Erythroblast (primary cell): ENCODE results near the gene CSTB.

Experiments
- DNase-seq, 2 experiments: peaks; one replicate each; lab custom pipeline; 2025; lab: John Stamatoyannopoulos, UW
- GATA1 ChIP-seq: IDR thresholded peaks from 2 replicates; pipeline ENCODE4 v1.6.1; 2011; ENCODE audit warnings: low read depth, mild to moderate bottlenecking, control low read depth, low read length, moderate library complexity
- POLR2A ChIP-seq: IDR thresholded peaks from 2 replicates; pipeline ENCODE4 v1.6.1; 2011; ENCODE audit warnings: mild to moderate bottlenecking, low read length

Gene CSTB

DNA sequence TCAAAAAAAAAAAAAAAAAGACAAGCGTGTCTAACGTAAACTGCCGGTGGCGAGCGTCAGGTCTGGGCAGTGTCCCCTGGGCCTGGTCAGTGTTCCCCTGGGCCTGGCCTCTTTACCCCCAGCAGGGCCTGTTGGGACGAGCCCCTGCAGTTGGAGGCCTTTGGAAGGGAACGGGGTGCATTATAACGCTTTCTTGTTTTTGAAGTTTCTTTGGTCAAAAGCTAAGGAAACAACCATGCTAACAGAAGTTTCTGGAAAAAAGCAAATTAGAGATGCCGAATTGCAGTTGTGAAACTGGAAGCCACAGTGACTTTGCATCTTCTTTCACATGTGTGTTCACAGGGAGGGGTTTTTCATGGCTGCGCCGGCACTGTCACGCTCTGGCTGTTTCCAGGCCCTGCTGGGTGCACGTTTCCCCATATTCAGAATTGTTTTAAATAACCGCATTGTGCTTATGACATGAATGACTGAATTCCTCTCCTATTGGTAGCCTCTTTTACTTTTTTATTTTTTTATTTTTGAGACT is 29.2 kb upstream of the CSTB start:
- TF ChIP-seq GATA1 (no peak), POLR2A (no peak)
- peak in 1 of 2 experiments; percentile 51 for DNase-seq

DNA sequence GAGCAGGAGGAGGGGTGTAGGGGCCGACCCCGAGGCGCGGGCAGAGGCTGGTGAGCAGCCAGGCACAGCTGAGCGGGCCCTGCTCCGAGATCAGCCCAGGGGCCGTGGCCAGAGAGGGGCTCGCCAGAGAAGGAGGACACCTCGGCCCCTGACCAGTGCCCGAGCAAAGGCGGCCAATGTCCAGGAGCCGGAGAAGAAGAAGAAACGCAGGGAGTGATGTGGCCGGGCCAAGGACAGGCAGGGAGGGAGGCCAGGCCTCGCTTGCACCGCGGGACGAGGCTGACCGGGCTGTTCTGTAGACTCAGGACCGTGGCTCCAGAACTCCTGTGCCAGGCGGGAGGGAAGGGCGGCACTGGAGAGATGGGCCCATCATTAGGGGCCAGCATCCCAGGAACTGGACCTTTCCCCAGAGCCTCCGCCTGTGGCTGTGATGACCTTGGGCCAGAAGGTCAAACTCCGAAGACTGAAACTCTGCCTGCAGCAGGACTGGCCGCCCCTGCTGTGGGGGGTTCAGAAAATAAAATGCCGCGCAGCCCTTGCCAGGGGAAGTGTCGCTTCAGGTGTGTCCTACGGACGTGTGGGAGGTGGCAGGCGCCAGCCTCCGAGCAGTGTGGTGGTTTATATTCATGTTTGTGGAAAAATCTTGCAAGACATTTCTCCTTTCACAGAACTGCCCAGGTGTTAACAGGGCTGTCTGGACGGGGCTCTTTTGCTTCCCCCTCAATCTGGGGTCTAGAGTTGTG is 27.6 kb upstream of the CSTB start:
- no peak for DNase-seq
- no peak for TF ChIP-seq POLR2A
- TF ChIP-seq GATA1, result no peak

DNA sequence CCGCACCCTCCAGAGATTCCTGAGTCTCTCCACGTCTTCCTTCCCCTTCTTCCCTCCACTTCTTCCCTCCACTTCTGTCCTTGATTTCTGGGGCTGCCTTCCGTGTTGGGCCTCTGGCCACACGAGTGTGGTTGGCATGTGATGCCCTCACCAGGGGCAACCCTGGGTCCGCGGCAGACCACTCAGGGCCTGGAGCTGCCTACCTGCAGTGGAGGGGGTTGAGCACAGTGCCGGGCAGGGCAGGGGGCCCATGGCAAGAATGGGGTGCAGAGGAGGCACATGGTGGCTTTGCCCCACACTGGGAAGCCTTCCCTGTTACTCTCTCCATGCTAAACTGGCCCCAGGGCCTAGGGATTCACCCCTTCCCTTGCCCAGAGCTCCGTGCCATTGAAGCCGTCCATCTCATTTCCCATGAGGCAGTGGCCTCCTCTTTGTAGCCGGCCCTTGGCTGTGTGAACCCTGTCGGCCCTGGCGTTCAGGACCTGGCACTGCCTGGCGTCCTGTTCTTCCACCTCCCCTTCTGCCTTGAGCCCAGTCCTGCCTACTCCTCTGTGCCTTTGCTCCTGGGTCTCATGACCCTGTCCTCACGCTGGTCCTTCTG is 26.7 kb upstream of the CSTB start:
- DNase-seq, result no peak
- TF ChIP-seq GATA1 (no peak), POLR2A (no peak)

DNA sequence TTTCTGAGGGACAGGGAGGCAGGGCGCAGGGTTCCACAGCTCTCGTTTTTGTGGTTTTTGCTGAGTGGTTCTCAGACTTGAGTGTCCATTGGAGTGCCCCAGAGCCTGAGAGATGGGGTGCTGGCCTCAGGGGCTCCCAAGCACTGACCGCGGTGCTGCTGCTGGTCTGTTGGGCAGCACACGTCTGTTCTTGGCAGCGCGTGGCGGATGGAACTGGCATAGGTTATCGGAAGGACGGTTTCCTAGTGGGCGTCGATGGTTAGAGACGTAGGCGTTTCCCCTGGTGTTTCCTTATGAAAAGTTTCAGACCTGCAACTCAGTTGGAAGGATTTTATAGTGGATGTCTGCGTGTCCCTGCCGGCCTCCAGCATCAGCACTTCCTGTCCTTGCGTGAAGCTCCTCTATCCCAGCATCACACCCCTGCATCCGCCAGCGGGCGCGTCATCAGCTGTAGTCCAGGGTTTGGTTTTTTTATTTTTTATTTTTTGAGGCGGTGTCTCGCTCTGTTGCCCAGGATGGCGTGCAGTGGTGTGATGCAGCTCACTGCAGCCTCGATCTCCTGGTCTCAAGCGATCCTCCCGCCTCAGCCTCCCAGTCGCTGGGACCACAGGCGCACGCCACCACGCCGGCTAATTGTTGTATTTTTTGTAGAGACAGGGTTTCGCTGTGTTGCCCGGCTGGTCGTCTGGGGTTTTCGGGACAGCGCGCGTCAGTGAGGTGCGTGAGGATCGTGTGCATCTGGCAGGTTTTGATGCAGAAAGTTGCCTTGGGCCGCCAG is 25.1 kb upstream of the CSTB start:
- DNase-seq, result no peak
- no peak for TF ChIP-seq GATA1
- TF ChIP-seq POLR2A, result no peak

DNA sequence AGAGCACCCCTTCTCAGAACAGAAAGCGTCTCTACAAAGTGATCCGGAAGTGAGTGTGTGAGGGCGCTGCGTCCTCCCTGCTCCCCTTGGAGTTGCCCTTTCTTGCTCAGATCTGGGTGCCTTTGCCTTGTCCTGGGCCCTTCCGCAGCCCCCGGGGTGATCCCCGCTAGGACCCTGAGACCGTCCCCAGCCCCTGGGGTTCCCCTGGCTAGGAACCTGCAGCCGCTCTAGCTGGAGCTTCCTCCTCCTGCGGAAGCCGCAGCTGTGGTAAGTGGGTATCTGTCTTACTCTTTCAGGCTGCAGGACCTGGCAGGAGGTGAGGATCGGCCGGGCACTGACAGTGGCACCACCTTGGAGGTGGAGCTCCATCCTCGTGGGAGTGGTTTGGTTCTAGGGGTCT is 24.5 kb upstream of the CSTB start:
- TF ChIP-seq POLR2A (no peak), GATA1 (no peak)
- DNase-seq, result no peak

DNA sequence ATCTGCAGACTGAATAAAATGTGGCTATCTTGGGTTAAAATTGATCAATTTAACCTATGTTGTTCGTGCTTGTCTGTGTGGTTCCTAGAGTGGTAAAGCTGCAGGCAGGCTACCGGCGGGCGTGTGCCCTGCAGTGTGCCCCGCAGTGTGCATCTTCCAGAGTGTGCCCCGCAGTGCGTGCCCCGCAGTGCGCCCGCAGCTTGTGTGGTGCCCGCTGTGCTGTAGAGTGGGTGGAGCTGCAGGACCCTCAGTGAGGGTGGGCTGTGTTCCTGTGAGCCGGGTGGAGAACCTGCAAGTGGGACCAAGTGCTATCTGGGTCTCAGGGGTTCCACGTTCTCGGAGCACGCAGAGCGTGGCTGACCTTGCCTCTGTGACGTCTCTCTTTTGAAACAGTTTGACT is 24.0 kb upstream of the CSTB start:
- TF ChIP-seq GATA1, result no peak
- TF ChIP-seq POLR2A, result no peak
- DNase-seq, result no peak

DNA sequence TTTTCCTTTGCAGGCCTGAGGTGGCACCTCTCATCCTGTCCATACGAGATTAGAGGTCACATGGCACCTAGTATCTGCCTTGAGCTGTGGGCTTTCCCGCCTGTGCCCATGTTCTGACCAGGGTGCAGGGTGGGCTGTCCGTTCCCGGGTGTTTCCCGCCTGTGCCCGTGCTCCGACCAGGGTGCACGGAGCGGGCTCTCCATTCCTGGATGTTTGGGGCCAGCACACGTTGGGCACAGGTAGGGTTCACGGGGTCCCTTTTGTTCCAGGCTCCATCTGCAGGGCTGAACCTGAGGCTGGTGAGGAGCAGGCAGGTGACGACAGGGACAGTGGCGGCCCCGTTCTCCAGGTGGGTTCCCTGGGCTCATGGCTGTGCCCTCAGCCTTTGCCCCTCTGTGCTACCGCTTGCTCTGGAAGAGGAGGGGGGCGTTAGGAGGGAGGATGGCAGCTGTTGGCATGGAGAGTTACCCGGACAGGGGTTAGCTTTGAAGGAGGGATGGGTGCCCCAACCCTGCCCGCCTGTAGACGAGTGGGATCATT is 23.3 kb upstream of the CSTB start:
- TF ChIP-seq POLR2A, result no peak
- DNase-seq, result no peak

DNA sequence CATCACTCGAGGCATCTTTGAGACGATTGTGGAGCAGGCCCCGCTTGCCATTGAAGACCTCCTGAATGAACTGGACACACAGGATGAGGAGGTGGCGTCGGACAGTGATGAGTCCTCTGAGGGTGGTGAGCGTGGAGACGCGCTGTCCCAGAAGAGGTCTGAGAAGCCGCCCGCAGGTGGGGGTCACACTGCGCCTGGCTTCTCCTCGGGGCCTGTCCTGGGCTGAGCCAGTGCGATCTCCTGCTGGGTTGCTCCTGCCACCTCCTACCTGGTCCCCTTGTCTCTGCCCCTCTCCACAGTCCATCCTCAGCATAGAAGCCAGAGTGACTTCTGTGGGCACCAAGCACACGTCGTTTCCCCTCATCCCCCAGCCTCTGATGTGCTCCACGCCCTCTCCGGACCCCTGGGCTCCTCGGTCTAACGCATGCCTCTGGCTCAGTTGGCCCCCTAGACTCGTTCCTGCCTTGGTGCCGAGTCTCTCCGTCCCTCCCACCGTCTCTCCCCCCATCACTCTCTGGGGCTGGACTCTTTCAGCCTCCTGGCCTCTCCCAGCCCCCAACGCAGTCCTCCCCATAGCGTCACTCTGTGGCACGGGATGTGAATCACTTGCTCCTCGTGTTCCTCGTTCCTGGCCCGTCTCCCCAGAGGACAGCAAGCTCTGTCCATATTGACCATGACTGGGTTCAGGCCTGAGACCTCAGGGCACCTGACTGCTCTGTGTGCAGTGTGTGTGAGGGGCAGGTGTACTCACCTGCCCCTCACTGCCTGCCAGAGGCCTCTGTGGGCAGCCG is 22.0 kb upstream of the CSTB start:
- TF ChIP-seq GATA1 (no peak), POLR2A (no peak)
- DNase-seq, result no peak

DNA sequence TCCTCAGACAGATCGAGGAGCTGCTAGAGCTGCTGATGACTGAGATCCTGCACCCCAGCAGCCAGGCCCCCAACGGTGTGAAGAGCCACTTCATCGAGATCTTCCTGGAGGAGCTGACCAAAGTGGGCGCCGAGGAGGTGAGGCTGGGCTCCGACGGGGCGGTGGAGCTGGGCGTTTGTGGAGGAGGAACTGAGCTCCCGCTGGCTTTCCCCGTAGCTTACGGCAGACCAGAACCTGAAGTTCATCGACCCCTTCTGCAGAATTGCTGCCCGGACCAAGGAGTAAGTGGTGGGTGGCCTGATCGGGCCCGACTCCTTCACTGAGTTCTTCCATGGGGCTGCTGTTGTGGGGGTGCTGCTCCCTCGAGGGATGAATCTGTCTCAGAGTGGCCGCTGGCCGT is 21.3 kb upstream of the CSTB start:
- DNase-seq, result no peak
- TF ChIP-seq POLR2A (no peak), GATA1 (no peak)

DNA sequence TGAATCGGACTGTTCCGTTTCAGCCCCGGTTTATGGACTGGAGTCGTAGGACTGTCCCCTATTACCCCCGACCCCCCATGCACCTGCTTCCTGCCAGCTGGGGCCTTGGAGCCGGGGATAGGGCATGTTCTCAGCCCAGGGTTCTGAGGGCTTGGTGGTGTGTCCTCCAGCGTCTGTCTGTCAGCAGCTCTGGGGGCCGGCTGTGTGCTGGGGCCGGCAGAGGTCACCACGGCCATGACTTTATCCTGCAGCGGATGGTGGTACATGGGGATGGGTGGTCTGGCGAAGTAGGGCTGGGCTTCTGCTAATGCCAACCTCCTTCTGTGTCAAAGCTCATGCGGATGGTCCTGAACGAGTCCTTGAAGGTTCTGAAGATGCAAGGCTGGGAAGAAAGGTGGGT is 18.7 kb upstream of the CSTB start:
- DNase-seq, result no peak
- TF ChIP-seq POLR2A, result no peak
- no peak for TF ChIP-seq GATA1

DNA sequence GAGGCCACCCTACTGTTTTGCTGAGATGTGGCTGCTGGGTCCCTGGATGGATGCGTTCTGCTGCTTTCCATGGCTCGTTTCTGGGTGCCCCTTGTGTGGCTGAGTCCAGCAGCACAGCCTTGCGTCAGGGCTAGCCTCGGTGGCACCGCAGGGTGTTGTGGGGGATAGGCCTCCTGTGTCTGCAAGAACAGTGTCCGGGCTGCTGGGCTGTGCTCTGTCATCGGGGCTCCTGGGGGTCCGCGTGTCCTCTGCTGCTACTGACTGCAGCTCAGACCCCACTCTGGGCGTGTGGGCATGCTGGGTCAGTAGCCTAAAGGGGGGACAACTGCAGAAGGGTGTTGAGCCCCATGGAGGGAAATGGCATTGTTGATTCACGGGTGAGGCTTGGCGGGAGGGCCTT is 18.2 kb upstream of the CSTB start:
- TF ChIP-seq POLR2A, result no peak
- no peak for TF ChIP-seq GATA1
- no peak for DNase-seq

DNA sequence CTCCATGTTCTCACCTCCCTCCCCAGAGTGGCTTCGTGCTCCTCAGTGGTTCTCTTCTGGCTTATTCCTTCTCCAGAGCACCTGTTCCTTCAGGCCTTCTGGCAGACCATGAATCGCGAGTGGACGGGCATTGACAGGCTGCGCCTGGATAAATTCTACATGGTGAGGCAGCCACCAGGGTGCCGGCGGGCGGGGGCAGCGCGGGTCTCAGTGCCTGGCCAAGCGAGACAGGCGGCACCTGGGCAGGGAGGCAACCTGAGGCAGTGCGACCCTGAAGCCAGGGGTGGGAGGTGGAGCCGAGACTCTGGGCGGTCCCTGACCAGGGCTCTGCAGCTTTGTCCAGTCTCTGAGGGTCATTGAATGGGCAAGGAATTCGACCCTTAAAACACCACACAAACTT is 17.1 kb upstream of the CSTB start:
- TF ChIP-seq GATA1, result no peak
- no peak for TF ChIP-seq POLR2A
- DNase-seq, result no peak

DNA sequence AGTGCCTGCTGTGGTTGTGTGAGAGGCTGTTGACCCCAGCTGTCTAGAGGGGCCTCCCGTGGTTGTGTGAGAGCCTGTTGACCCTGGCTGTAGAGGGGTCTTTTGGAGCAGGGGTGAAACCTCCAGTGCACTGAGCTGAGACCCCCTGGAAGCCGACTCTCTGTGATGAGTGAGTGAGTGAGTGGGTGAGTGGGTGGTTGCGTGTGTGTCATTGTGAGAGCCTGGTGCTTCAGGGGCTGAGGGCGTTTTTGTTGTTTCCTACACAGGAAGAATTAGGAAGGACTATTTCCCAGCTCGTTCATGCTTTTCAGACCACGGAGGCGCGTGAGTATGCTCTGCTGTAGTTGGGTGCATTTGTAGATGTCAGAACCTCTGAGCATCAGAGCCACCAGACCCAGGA is 16.3 kb upstream of the CSTB start:
- TF ChIP-seq GATA1 (no peak), POLR2A (no peak)
- DNase-seq, result no peak
